Stimulated activated CD4-positive, alpha-beta T cell treated with anti-CD3 and anti-CD28 coated beads, Interleukin-4, amount 100 ng/mL, for 4 hours (primary cell): ENCODE measurements around the gene SPINK5.

ENCODE experiments used
- DNase-seq, 2 experiments: peaks; one replicate each; pipeline ENCODE4 v3.0.0-alpha.2; 2020

Gene SPINK5

DNA sequence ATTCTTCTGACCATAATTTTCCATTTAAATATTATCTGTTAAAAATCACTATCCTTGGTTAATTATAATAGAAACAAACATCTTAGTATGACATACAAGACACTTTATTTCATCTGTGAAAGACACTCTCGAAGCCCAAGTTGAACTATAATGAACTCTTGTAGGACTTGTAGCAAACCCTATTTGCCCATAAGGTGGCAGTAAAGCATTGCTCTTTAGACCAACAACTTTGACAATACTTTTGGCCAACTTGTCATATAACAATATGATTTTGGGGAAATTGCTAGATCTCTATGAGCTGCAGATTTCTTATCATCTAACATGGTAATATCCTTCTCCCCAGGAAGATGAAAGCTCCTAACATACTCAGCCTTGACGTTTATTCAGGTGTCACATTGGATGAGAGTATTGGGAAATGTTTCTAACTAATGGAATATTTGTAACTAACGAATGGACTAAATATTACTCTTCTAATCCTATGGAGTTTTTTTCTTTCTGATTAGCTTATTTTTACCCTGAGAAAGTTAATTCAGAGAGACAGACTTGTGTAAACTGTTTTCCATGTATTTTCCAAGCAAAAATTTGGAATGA is 115.5 kb downstream of the SPINK5 start:
- DNase-seq: no peak

DNA sequence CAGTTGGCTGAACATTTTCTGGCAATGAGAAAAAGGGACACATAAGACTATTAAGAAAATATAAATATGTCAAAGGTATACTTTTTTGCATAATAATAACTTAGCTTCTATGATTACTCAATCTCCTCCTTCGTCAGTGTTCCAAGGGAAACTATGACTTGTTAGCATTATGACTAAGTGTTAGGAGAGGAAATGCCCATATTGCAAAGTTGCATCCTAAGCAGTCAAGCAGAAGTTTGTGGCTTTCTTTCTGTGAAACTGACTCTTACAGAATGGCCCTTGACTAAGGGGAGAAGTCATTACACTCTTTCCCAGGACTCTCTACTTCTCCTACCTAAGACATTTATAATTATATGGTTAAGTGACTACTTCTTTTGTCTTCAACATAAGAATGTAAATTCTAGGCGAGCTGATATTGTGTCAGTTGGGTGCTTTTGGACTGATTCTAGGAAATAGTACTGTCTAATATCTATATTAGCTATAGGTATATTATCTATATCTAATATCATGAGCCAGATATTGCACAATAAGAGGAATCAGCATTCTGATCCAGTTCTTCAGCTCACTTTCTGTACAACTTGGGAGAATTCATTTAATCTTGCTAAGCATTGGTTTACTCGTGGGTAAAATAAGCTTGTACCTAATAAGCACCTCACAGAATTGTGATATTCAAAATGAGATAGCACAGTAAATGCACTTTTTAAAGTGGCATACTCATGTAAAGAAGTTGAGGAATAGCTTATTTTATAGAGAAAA is 122.6 kb downstream of the SPINK5 start:
- no peak for DNase-seq
